NK-92 (cell line): ENCODE results near the gene KRTAP10-12.
"Not testable (repeated sequence)": the region's sequence is repeated elsewhere in the genome, so short reads cannot be mapped to it uniquely, and the experiment has no call there.

Experiments
- DNase-seq: peaks from one replicate; lab custom pipeline; 2025; ENCODE audit not compliant: unreplicated experiment; lab: John Stamatoyannopoulos, UW

Gene KRTAP10-12

GRCh38 chr21:44667612-44668011 lies 29.4 kb upstream of the KRTAP10-12 start:
- DNase-seq: no peak

- no peak for DNase-seq
Observed at GRCh38 chr21:44670642-44671432, 26.1 kb upstream of the KRTAP10-12 start.

GRCh38 chr21:44671911-44672310 lies 25.1 kb upstream of the KRTAP10-12 start:
- no peak for DNase-seq

GRCh38 chr21:44677881-44678280 lies 19.1 kb upstream of the KRTAP10-12 start:
- DNase-seq: no peak

- DNase-seq: no peak
Observed at GRCh38 chr21:44681152-44681551, 15.8 kb upstream of the KRTAP10-12 start.

GRCh38 chr21:44681861-44682579 lies 15.0 kb upstream of the KRTAP10-12 start, which contains the start of gene KRTAP12-1:
Gene KRTAP12-1, minus strand, starts transcription at chr21:44682163. Its CDS starts 40 bp downstream, at chr21:44682123.
- DNase-seq: no peak

- DNase-seq: no peak
Observed at GRCh38 chr21:44682580-44683151, 14.3 kb upstream of the KRTAP10-12 start.

GRCh38 chr21:44684077-44684476 lies 12.9 kb upstream of the KRTAP10-12 start:
- no peak for DNase-seq

- no peak for DNase-seq
Observed at GRCh38 chr21:44684483-44684882, 12.5 kb upstream of the KRTAP10-12 start.

GRCh38 chr21:44685050-44685449 lies 11.9 kb upstream of the KRTAP10-12 start:
- not testable (repeated sequence) for DNase-seq

GRCh38 chr21:44686000-44686781 lies 10.8 kb upstream of the KRTAP10-12 start:
- DNase-seq: no peak

- no peak for DNase-seq
Observed at GRCh38 chr21:44686843-44687561, 10.0 kb upstream of the KRTAP10-12 start.

- DNase-seq: no peak
Observed at GRCh38 chr21:44687671-44688070, 9.3 kb upstream of the KRTAP10-12 start.

- DNase-seq: not testable (repeated sequence)
Observed at GRCh38 chr21:44689740-44690139, 7.2 kb upstream of the KRTAP10-12 start.

- no peak for DNase-seq
Observed at GRCh38 chr21:44691686-44692085, 5.3 kb upstream of the KRTAP10-12 start.

GRCh38 chr21:44692798-44693512 lies 4.0 kb upstream of the KRTAP10-12 start:
- DNase-seq: no peak

- DNase-seq: no peak
Observed at GRCh38 chr21:44694776-44695175, 2.2 kb upstream of the KRTAP10-12 start.

GRCh38 chr21:44695184-44695583 lies 1.8 kb upstream of the KRTAP10-12 start:
- no peak for DNase-seq

- no peak for DNase-seq
Observed at GRCh38 chr21:44695641-44696040, 1.3 kb upstream of the KRTAP10-12 start.

GRCh38 chr21:44696572-44696971 lies 400 bp upstream of the KRTAP10-12 start:
- no peak for DNase-seq
